SK-N-SH treated with all-trans-retinoic acid at 6 μM for 48 hours (cell line): ENCODE results near the gene ALG9.

Experiments
- CREB5 ChIP-seq: fragments of 250-450 bp; sonication (Bioruptor Pico); IDR thresholded peaks from 2 replicates; pipeline ENCODE4 v1.5.1; 2020; ENCODE audit warnings: low read depth, mild to moderate bottlenecking, moderate library complexity
- CSRNP3 ChIP-seq: fragments of 250-450 bp; sonication (Bioruptor Pico); IDR thresholded peaks from 2 replicates; pipeline ENCODE4 v1.5.1; 2021; ENCODE audit warnings: mild to moderate bottlenecking, moderate library complexity
- ESRRG ChIP-seq: fragments of 250-450 bp; sonication (Bioruptor Pico); IDR thresholded peaks from 2 replicates; pipeline ENCODE4 v1.6.1; 2021; ENCODE audit warnings: mild to moderate bottlenecking
- ISL1 ChIP-seq: fragments of 250-450 bp; sonication (Bioruptor Pico); IDR thresholded peaks from 2 replicates; pipeline ENCODE4 v2.1.2; 2022; ENCODE audit warnings: mild to moderate bottlenecking, moderate library complexity
- OSR1 ChIP-seq: fragments of 250-450 bp; sonication (Bioruptor Pico); IDR thresholded peaks from 2 replicates; pipeline ENCODE4 v1.8.0; 2022; ENCODE audit warnings: moderate library complexity, mild to moderate bottlenecking, inconsistent platforms
- PATZ1 ChIP-seq: fragments of 250-450 bp; sonication (Bioruptor Pico); IDR thresholded peaks from 2 replicates; pipeline ENCODE4 v1.8.0; 2020; ENCODE audit warnings: mild to moderate bottlenecking, moderate library complexity, borderline replicate concordance
- POU6F1 ChIP-seq: fragments of 250-450 bp; sonication (Bioruptor Pico); IDR thresholded peaks from 2 replicates; pipeline ENCODE4 v1.8.0; 2021; ENCODE audit warnings: low read depth, mild to moderate bottlenecking, moderate library complexity, borderline replicate concordance
- RARB ChIP-seq: fragments of 250-450 bp; sonication (Bioruptor Pico); IDR thresholded peaks from 2 replicates; pipeline ENCODE4 v1.8.0; 2021; ENCODE audit warnings: mild to moderate bottlenecking, moderate library complexity
- TOX ChIP-seq: fragments of 250-450 bp; sonication (Bioruptor Pico); IDR thresholded peaks from 2 replicates; pipeline ENCODE4 v1.8.0; 2021; ENCODE audit warnings: mild to moderate bottlenecking, moderate library complexity, borderline replicate concordance
- TSHZ2 ChIP-seq: fragments of 250-450 bp; sonication (Bioruptor Pico); IDR thresholded peaks from 2 replicates; pipeline ENCODE4 v1.5.0; 2020; ENCODE audit warnings: mild to moderate bottlenecking, moderate library complexity
- ZC3H10 ChIP-seq: fragments of 250-450 bp; sonication (Bioruptor Pico); IDR thresholded peaks from 2 replicates; pipeline ENCODE4 v1.5.1; 2021; ENCODE audit warnings: mild to moderate bottlenecking, moderate library complexity

- no peak for TF ChIP-seq TOX (CRISPR knock-in tag)
- no peak for TF ChIP-seq POU6F1 (CRISPR knock-in tag)
- TF ChIP-seq ESRRG (CRISPR knock-in tag) = no peak
- TF ChIP-seq CREB5 (CRISPR knock-in tag) = no peak
- no peak for TF ChIP-seq OSR1 (CRISPR knock-in tag)
- no peak for TF ChIP-seq CSRNP3 (CRISPR knock-in tag)
- no peak for TF ChIP-seq ZC3H10 (CRISPR knock-in tag)
- TF ChIP-seq ISL1 (CRISPR knock-in tag) = no peak
- no peak for TF ChIP-seq TSHZ2
- no peak for TF ChIP-seq PATZ1 (CRISPR knock-in tag)
- no peak for TF ChIP-seq RARB (CRISPR knock-in tag)
Measured at GRCh38 chr11:111770581-111771134, 100.7 kb downstream of the ALG9 start.
